Lower leg skin (tissue), 4 donors: ENCODE measurements around the gene SLX9. TPM values are rescaled to one million over a fixed set of nuclear protein-coding genes. Genes with fewer than 3 reads are reported as not detected.

Experiments used
- DNase-seq, 2 donors: peaks; one replicate each; pipeline ENCODE4 v3.0.0-alpha.2; 2019; ENCODE audit warnings: low spot score in 2 of 2
- H3K4me3 ChIP-seq: fragments of 200-600 bp; sonication (generic); 2 replicates; pipeline ENCODE4 v1.5.1; 2017; ENCODE audit warnings: mild to moderate bottlenecking, low read depth; ENCODE audit not compliant: poor library complexity, severe bottlenecking
- POLR2A ChIP-seq, 2 donors: fragments of 450-650 bp; IDR thresholded peaks; one replicate each; pipeline ENCODE4 v1.6.1; 2016 to 2017; ENCODE audit warnings: antibody characterized with exemption in 2 of 2, mild to moderate bottlenecking in 1 of 2, moderate library complexity in 1 of 2
- WGBS, 2 donors: methylation state at CpG; one replicate each; pipeline ENCODE4 v1.1.5; 2018; 5-methylcytosine and 5-hydroxymethylcytosine counted together
- intact Hi-C: fragments of 100-400 bp; cut with DNase I; formaldehyde crosslinking; loops from one replicate; pipeline ENCODE4 v1.15.0; 2023; ENCODE audit warnings: low total_unique reads
- total RNA-seq, 4 donors: library from RNA; depleted of rRNA; stranded (reverse); fragments of >200 nt; gene quantifications; one replicate each; pipeline ENCODE4 v1.1.0, GENCODE V29; 2016
- TF ChIP-seq, protein P1 (sequence below), 3 donors: fragments of 450-650 bp; IDR thresholded peaks; one replicate each; pipeline ENCODE4 v1.5.1; 2016; ENCODE audit warnings: antibody characterized with exemption in 3 of 3, mild to moderate bottlenecking in 3 of 3, moderate library complexity in 2 of 3

SLX9 gene
- total RNA-seq, 4 donors from 2014 or later: 19.0 to 36.4 (median 31.6) TPM

DNA sequence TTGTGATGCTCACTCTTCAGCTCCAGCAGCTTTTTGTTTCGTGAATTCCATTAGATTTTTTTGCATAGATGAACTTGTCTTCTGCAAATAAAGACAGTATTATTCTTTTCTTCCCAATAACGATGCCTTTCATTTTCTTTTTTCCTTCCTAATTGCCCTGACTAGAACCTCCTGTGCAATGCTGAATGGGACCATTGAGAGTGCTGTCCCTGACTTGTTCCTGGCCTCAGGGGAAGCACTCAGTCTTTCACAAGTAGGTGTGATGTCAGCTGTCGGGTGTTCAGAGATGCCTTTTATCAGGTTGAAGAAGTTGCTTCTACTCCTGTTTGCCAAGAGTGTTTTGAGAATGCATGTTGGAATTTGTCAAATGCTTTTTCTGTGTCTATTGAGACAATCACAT, 70.3 kb downstream of the SLX9 start:
- H3K4me3 ChIP-seq: no peak overlapping the region
- DNase-seq: no peak
- TF ChIP-seq POLR2A (IDR thresholded peaks at IDR 0.05): no peak
- TF ChIP-seq, protein P1, sequence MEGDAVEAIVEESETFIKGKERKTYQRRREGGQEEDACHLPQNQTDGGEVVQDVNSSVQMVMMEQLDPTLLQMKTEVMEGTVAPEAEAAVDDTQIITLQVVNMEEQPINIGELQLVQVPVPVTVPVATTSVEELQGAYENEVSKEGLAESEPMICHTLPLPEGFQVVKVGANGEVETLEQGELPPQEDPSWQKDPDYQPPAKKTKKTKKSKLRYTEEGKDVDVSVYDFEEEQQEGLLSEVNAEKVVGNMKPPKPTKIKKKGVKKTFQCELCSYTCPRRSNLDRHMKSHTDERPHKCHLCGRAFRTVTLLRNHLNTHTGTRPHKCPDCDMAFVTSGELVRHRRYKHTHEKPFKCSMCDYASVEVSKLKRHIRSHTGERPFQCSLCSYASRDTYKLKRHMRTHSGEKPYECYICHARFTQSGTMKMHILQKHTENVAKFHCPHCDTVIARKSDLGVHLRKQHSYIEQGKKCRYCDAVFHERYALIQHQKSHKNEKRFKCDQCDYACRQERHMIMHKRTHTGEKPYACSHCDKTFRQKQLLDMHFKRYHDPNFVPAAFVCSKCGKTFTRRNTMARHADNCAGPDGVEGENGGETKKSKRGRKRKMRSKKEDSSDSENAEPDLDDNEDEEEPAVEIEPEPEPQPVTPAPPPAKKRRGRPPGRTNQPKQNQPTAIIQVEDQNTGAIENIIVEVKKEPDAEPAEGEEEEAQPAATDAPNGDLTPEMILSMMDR (IDR thresholded peaks at IDR 0.05): no peak
- WGBS, 2 donors: 61 to 66% methylated on average over 3 of the region's 3 CpGs
- intact Hi-C loops: no loop called here

DNA sequence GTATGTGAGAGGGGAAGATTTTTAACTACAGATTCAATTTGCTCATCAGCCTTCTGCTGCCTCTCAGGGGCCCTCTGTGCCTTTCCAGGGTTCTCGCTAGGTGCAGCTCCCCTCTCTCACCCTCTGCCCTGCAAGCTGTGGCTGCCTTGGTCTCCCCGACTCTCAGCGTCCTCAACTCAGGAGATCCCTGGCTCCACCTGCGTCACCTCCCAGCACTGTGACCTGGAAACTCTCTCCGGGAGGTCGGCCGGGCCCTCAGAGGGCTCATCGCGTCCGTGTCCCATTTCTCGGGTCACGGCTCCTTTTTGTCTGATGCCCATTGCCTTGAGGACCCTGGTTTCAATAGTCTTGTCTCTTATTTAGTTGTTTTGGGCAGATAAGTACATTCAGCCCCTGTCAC, 71.0 kb downstream of the SLX9 start:
- no peak for DNase-seq
- no peak overlapping the region for H3K4me3 ChIP-seq
- TF ChIP-seq POLR2A (IDR thresholded peaks at IDR 0.05): no peak
- TF ChIP-seq, protein P1 (IDR thresholded peaks at IDR 0.05): no peak
- 85 to 92% methylated on average over 12 of the region's 12 CpGs for WGBS, 2 donors
- intact Hi-C loops: no loop called here

DNA sequence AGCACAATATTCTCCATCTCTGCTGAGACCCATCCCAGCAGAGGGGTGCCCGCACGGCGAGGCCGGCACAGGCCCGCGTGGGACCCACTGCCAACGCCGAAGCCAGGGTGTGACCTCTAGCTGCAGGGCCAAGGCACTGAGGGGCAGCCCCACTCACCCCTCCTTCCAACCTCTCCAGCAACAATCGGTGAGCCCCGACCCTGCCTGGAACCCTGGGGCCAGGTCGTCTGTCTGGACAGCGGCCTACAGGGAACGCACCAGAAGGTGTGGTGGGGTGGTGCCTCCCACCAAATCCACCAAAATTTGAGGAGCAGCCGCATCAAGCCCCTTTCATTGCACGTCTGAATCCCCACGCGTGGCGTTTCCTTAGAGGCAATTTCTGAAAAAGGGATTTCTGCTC, 71.6 kb downstream of the SLX9 start:
- intact Hi-C loops: no loop called here
- TF ChIP-seq, protein P1 (IDR thresholded peaks at IDR 0.05): no peak
- TF ChIP-seq POLR2A (IDR thresholded peaks at IDR 0.05): no peak
- 92 to 93% methylated on average over 18 of the region's 18 CpGs for WGBS, 2 donors
- H3K4me3 ChIP-seq: no peak overlapping the region
- no peak for DNase-seq

DNA sequence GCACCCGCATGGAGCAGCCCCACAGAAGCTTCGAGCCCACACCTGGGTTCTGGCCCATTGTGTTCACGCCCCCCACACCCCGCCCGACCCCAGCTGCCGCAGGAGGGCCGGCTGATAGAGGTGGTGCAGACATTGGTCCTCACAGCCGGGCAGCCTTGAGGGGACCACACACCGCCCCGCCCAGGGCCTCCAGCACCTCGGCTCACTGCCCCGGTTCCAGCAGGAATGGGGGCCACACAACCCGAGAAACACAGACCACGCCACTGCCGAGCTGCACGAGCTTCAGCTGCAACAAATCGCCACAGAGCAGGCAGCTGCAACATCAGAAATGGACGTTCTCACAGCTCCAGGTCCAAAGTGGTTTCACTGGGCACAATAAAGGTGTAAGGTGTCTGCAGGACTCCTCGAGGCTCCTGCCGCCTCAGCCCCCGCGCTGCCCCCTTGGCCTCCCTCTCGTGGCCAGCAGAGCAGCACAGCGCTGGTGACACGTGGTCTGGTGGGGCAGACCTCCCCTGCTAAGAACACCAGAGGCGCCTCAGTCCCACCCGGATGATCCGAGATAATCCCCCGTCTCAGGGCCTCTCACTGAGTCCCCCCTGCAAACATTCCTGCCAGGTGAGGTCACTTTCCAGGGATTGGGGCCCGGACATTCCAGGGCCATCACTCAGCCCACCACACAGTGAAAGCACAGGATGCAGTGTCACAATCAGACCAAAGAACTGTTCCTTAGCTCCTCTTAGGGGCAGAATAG, 72.3 kb downstream of the SLX9 start:
- intact Hi-C loops: no loop called here
- WGBS, 2 donors: 66 to 71% methylated on average over 26 to 28 of the region's 30 CpGs
- no peak for DNase-seq
- TF ChIP-seq, protein P1 (IDR thresholded peaks at IDR 0.05): no peak
- TF ChIP-seq POLR2A (IDR thresholded peaks at IDR 0.05): no peak
- H3K4me3 ChIP-seq: no peak overlapping the region

DNA sequence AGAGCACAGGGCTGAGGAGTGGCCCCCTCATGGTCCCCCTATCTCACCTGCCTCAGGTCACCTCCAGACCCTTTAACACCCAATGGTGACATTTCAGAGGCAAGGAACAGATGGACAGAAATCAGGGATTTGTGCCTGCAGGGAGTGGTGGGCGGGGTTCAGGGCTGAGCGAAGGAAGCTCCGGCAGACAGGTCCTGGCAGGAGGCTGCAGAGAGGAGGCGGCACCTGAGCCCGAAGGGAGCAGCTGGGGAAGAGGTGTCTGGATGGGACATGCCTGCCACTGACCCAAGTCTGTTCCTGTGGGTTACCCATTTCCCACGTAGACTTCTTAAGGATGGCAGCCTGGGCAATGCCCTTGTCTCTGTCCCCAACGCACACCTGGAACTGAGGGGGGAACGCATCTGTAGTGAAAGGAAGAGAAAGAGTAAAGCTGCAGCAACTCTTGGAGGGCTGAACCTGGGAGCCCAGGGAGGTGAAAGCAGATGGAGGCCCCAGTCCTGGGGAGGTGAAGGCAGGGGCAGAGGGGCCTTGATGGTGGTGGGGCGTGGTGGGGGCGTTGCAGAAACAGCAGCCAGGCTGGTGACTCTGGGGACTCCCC, 72.9 kb downstream of the SLX9 start:
- H3K4me3 ChIP-seq: no peak overlapping the region
- no peak for DNase-seq
- WGBS, 2 donors: 52 to 60% methylated on average over 10 of the region's 10 CpGs
- intact Hi-C loops: no loop called here
- TF ChIP-seq, protein P1 (IDR thresholded peaks at IDR 0.05): no peak
- TF ChIP-seq POLR2A (IDR thresholded peaks at IDR 0.05): no peak
